Activated T-cell treated with anti-CD3 and anti-CD28 coated beads, Interleukin-2, amount 50 U/mL, for 48 hours (primary cell): ENCODE results near the gene RAB40C.
A peak's percentile ranks its signal among the peaks of the same experiment; 100 is the strongest.
"Not testable (repeated sequence)": the region's sequence is repeated elsewhere in the genome, so short reads cannot be mapped to it uniquely, and the experiment has no call there.

ENCODE experiments used
- DNase-seq, 2 experiments: peaks; one replicate each; pipeline ENCODE4 v3.0.0-alpha.2; 2020

Gene RAB40C

GRCh38 chr16:591231-591630 lies 1.4 kb downstream of the RAB40C start:
- DNase-seq, result no peak

GRCh38 chr16:591892-592517 lies 2.1 kb downstream of the RAB40C start:
- no peak for DNase-seq

GRCh38 chr16:592518-593306 lies 2.8 kb downstream of the RAB40C start:
- DNase-seq, result no peak

- DNase-seq, result no peak
These were observed 3.5 kb downstream of the RAB40C start for GRCh38 chr16:593406-593805.

- no peak for DNase-seq
These were observed 3.9 kb downstream of the RAB40C start for GRCh38 chr16:593807-594206.

- DNase-seq, result no peak
These were observed 5.2 kb downstream of the RAB40C start for GRCh38 chr16:595094-595528.

GRCh38 chr16:595942-596735 lies 6.3 kb downstream of the RAB40C start:
- DNase-seq, result no peak

- no peak for DNase-seq
These were observed 6.8 kb downstream of the RAB40C start for GRCh38 chr16:596736-597060.

- not testable (repeated sequence) for DNase-seq
These were observed 7.8 kb downstream of the RAB40C start for GRCh38 chr16:597655-598054.

- DNase-seq, result no peak
These were observed 9.2 kb downstream of the RAB40C start for GRCh38 chr16:598823-599739.

- no peak for DNase-seq
These were observed 10.9 kb downstream of the RAB40C start for GRCh38 chr16:600781-601180.

GRCh38 chr16:603933-604332 lies 14.1 kb downstream of the RAB40C start:
- DNase-seq, result no peak

- DNase-seq, result no peak
These were observed 16.9 kb downstream of the RAB40C start for GRCh38 chr16:606656-607307.

- peak; percentile 68 to 75 for DNase-seq
These were observed 18.2 kb downstream of the RAB40C start for GRCh38 chr16:608019-608418.

GRCh38 chr16:609316-609715 lies 19.4 kb downstream of the RAB40C start:
- DNase-seq, result no peak

- DNase-seq, result no peak
These were observed 20.1 kb downstream of the RAB40C start for GRCh38 chr16:609984-610383.

GRCh38 chr16:610513-611381 lies 20.9 kb downstream of the RAB40C start:
- DNase-seq, result peak; percentile 72 to 80

GRCh38 chr16:615122-615521 lies 25.3 kb downstream of the RAB40C start:
- no peak for DNase-seq

GRCh38 chr16:616733-617586 lies 27.1 kb downstream of the RAB40C start:
- DNase-seq, result no peak

- no peak for DNase-seq
These were observed 28.0 kb downstream of the RAB40C start for GRCh38 chr16:617855-618254.
